DND-41 (cell line): ENCODE data around the gene EHMT1.

Experiments used
- ATAC-seq: fragments of 200-7000 bp; cut with Tn5 transposase; 3 replicates; pipeline ENCODE4 v1.9.1; 2021; ENCODE audit warnings: low read depth; ENCODE audit not compliant: insufficient read depth
- DNase-seq: peaks from one replicate; pipeline ENCODE4 v3.0.0-alpha.2; 2020
- H2AFZ ChIP-seq: 2 replicates; pipeline ENCODE4 v1.6.0; 2012; ENCODE audit warnings: low read depth, low read length
- H3K27ac ChIP-seq: 2 replicates; pipeline ENCODE4 v1.5.1; 2012; ENCODE audit warnings: low read length, inconsistent platforms
- H3K27me3 ChIP-seq: fragments of 200-600 bp; sonication (generic); 2 replicates; pipeline ENCODE4 v1.6.0; 2012; ENCODE audit warnings: low read length, mild to moderate bottlenecking, inconsistent platforms; ENCODE audit not compliant: insufficient read depth, poor library complexity
- H3K36me3 ChIP-seq: 2 replicates; pipeline ENCODE4 v1.5.1; 2012; ENCODE audit warnings: low read length, inconsistent platforms; ENCODE audit not compliant: insufficient read depth
- H3K4me1 ChIP-seq: 2 replicates; pipeline ENCODE4 v1.5.1; 2012; ENCODE audit warnings: mild to moderate bottlenecking, low read length; ENCODE audit not compliant: insufficient read depth
- H3K4me2 ChIP-seq: 2 replicates; pipeline ENCODE4 v1.6.0; 2012; ENCODE audit warnings: mild to moderate bottlenecking, moderate library complexity, low read length, inconsistent platforms; ENCODE audit not compliant: insufficient read depth
- H3K4me3 ChIP-seq, 2 experiments: fragments of 200-600 bp in 1 of 2; shearing (Covaris generic) in 1 of 2; 2 replicates each; pipeline ENCODE4 v1.5.1; 2012 to 2016; ENCODE audit warnings: inconsistent platforms in 2 of 2, low read length in 2 of 2, mild to moderate bottlenecking in 2 of 2, low read depth in 1 of 2, moderate library complexity in 1 of 2
- H3K79me2 ChIP-seq: 2 replicates; pipeline ENCODE4 v1.6.0; 2012; ENCODE audit warnings: low read length, inconsistent platforms; ENCODE audit not compliant: insufficient read depth
- H3K9ac ChIP-seq: 2 replicates; pipeline ENCODE4 v1.6.0; 2012; ENCODE audit warnings: low read depth, mild to moderate bottlenecking, inconsistent platforms, low read length, moderate library complexity
- H3K9me3 ChIP-seq: 2 replicates; pipeline ENCODE4 v1.5.1; 2012; ENCODE audit warnings: low read length, moderate library complexity, mild to moderate bottlenecking, inconsistent platforms; ENCODE audit not compliant: insufficient read depth, severe bottlenecking
- H4K20me1 ChIP-seq: 2 replicates; pipeline ENCODE4 v1.6.0; 2012; ENCODE audit warnings: low read length; ENCODE audit not compliant: insufficient read depth
- EZH2 ChIP-seq: IDR thresholded peaks from 3 replicates; pipeline ENCODE4 v1.6.1; 2012; ENCODE audit warnings: borderline replicate concordance, low read depth, mild to moderate bottlenecking, moderate library complexity, low read length, inconsistent platforms; ENCODE audit not compliant: severe bottlenecking
- TF ChIP-seq, protein P1 (sequence below): IDR thresholded peaks from 2 replicates; pipeline ENCODE4 v1.5.1; 2012; ENCODE audit warnings: borderline replicate concordance, low read length, moderate library complexity, mild to moderate bottlenecking; ENCODE audit not compliant: poor library complexity, severe bottlenecking; ENCODE audit errors: extremely low read depth

EHMT1 gene

DNA sequence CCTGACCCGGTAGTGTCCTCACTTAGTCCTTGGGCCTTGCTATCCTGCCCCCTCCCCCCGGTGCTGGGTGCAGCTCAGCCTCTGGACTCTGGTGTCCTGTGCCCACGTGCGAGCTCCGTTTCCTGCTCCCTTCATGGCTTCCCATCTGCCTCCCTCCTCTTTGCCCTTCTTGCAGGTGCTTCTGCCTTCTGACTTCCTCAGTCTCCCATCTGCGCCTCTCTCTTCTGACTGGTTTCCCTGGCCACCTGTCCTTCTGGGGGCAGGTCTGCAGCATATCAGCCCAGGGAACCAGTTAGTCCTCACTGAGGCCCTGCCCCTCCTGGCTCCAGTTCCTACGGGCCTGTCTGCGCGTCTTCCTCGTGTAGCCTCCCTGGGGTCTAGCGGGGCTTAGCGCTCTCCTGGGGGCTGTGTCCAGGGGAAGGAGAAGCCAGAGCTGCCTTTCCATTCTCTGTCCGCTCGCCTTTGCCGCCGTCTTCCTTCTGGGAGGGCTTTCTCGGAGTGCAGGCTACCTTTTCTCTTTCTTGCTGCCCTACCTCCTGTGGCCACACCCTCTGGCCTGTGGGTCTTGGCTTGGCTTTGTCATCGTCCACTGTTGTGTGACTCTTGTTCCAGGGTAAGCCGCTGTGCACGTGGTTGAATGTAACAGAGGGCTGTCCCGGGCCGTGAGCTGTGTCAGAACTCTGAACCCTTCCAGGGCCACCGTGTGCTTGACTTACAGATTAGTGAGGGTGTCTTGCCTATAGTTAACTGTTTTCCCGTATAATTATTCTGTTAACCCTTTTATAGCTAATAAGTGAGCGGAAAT, 51.8 kb downstream of the EHMT1 start:
- no peak overlapping the region for H2AFZ ChIP-seq
- peaks cover 14% of the 10 kb centered on the region for H3K36me3 ChIP-seq
- H3K4me1 ChIP-seq: no peaks in the 10 kb centered on the region
- H3K79me2 ChIP-seq: peaks cover 96% of the 10 kb centered on the region
- H3K27me3 ChIP-seq: no peaks in the 10 kb centered on the region
- TF ChIP-seq, protein P1, sequence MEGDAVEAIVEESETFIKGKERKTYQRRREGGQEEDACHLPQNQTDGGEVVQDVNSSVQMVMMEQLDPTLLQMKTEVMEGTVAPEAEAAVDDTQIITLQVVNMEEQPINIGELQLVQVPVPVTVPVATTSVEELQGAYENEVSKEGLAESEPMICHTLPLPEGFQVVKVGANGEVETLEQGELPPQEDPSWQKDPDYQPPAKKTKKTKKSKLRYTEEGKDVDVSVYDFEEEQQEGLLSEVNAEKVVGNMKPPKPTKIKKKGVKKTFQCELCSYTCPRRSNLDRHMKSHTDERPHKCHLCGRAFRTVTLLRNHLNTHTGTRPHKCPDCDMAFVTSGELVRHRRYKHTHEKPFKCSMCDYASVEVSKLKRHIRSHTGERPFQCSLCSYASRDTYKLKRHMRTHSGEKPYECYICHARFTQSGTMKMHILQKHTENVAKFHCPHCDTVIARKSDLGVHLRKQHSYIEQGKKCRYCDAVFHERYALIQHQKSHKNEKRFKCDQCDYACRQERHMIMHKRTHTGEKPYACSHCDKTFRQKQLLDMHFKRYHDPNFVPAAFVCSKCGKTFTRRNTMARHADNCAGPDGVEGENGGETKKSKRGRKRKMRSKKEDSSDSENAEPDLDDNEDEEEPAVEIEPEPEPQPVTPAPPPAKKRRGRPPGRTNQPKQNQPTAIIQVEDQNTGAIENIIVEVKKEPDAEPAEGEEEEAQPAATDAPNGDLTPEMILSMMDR: no peak
- TF ChIP-seq EZH2: no peak
- peaks cover 82% of the 10 kb centered on the region for H4K20me1 ChIP-seq
- H3K27ac ChIP-seq: no peak overlapping the region
- no peak for DNase-seq
- no peak overlapping the region for H3K9ac ChIP-seq
- no peak for ATAC-seq
- no peaks in the 10 kb centered on the region for H3K9me3 ChIP-seq
- H3K4me3 ChIP-seq: no peak overlapping the region
- H3K4me2 ChIP-seq: no peak overlapping the region

DNA sequence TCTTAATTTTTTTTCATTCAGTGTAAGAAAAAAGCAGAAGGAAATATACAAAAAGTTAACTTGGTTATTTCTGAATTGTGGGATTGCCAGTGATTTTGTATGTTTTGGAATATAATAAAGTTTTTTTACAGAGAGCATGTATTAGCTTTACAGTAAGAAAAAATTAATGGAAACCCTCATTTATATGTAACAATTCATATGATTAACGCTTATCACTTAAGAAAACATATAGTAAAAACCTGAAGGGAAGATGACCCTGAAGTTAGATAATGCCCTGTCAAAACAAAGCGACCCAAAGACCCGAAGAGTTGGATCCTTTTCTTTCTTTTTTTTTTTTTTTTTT, 52.4 kb downstream of the EHMT1 start:
- Histone ChIP-seq H3K27me3 (no peaks in the 10 kb centered on the region), H2AFZ (no peak overlapping the region), H3K36me3 (peaks cover 14% of the 10 kb centered on the region), H3K4me3 (no peak overlapping the region), H3K9me3 (no peaks in the 10 kb centered on the region), H3K79me2 (peaks cover 92% of the 10 kb centered on the region), H3K9ac (no peak overlapping the region), H3K27ac (no peak overlapping the region), H4K20me1 (peaks cover 76% of the 10 kb centered on the region), H3K4me2 (no peak overlapping the region), H3K4me1 (no peaks in the 10 kb centered on the region)
- ATAC-seq (no peak), DNase-seq (no peak)
- TF ChIP-seq, protein P1: no peak
- TF ChIP-seq EZH2: no peak

GRCh38 chr9:137671721-137672120, 52.9 kb downstream of the EHMT1 start:
- Histone ChIP-seq H3K27me3 (no peaks in the 10 kb centered on the region), H3K4me3 (no peak overlapping the region), H3K36me3 (peaks cover 14% of the 10 kb centered on the region), H3K9me3 (no peaks in the 10 kb centered on the region), H3K9ac (no peak overlapping the region), H4K20me1 (peaks cover 75% of the 10 kb centered on the region), H3K4me2 (no peak overlapping the region), H3K4me1 (no peaks in the 10 kb centered on the region), H3K27ac (no peak overlapping the region), H2AFZ (no peak overlapping the region), H3K79me2 (peaks cover 92% of the 10 kb centered on the region)
- TF ChIP-seq, protein P1: no peak
- no peak for TF ChIP-seq EZH2
- ATAC-seq (no peak), DNase-seq (no peak)
